GM23338 (cell line): ENCODE results near the gene UGCG. TPM values are rescaled to one million over a fixed set of nuclear protein-coding genes. Genes with fewer than 3 reads are reported as not detected.

Experiments used
- microRNA-seq: library from miRNA; unstranded; fragments of <30 nt; microRNA quantifications from one replicate; pipeline ENCODE4, GENCODE V29; 2017
- polyA plus RNA-seq: library from polyadenylated mRNA; unstranded; fragments of >200 nt; fragmentation: Nextera tagmentation; extraction: Ambion mirVana; gene quantifications from 2 replicates; pipeline ENCODE4 v1.2.1, GENCODE V29; 2016
- small RNA-seq: library from RNA; depleted of rRNA; stranded (forward); fragments of <200 nt; gene quantifications from one replicate; pipeline ENCODE3, GENCODE V24; 2014; ENCODE audit warnings: low replicate concordance
- total RNA-seq: library from RNA; depleted of rRNA; stranded (reverse); fragments of >200 nt; shearing (Covaris generic); gene quantifications from 2 replicates; pipeline ENCODE4 v1.2.3, GENCODE V29; 2014; rRNA removed

Gene UGCG
- total and polyA plus RNA-seq, 2 experiments from 2014 or later, result 30.4 to 44.9 TPM

Small RNA genes within 50 kb of the gene (microRNA-seq; reads per million reads assigned to microRNA genes)
- not detected for gene MIR4668

Small RNA genes within 50 kb of the gene (small RNA-seq; reads per million reads assigned to genes)
- gene MIR4668, result not detected

Other genes starting within 250 kb of the UGCG start
- gene GNG10, start 235.2 kb upstream of the UGCG start, total RNA-seq, result 49.9 and 62.1 TPM in 2 replicates
- gene GNG10, start 235.2 kb upstream of the UGCG start, polyA plus RNA-seq, result 52.6 and 61.2 TPM in 2 replicates
- gene SHOC1, start 101.9 kb upstream of the UGCG start, total RNA-seq, result not detected in 2 replicates
- 0.21 and 0.39 TPM in 2 replicates for gene SHOC1, start 101.9 kb upstream of the UGCG start, polyA plus RNA-seq